IMR-90 (cell line): ENCODE measurements around the gene BRPF1. TPM values are rescaled to one million over a fixed set of nuclear protein-coding genes. Genes with fewer than 3 reads are reported as not detected.

Experiments used
- ATAC-seq: fragments of 200-7000 bp; cut with Tn5 transposase; 2 replicates; pipeline ENCODE4 v1.9.1; 2020; ENCODE audit warnings: low read depth, mild to moderate bottlenecking, moderate library complexity
- BruUV-seq: library from RNA; stranded (reverse); fragments of 400-500 nt; replicated peaks from 2 replicates; lab custom pipeline; 2021; lab: Mats Ljungman, UMichigan
- CTCF ChIA-PET: fragments of 300-600 bp; formaldehyde crosslinking; extraction: SDS; loops from one replicate; lab custom pipeline; 2021; ENCODE audit warnings: antibody characterized with exemption; lab: Yijun Ruan, JAX
- POLR2A ChIA-PET: fragments of 300-600 bp; sonication (Branson Sonifier 250); formaldehyde crosslinking; loops from one replicate; lab custom pipeline; 2022; ENCODE audit warnings: antibody characterized with exemption; ENCODE audit not compliant: unreplicated experiment; lab: Charles Lee
- DNase-seq: peaks from one replicate; pipeline ENCODE4 v3.0.0; 2013
- H2AFZ ChIP-seq: replicated peaks from 2 replicates; pipeline ENCODE3; 2013; ENCODE audit warnings: low read length, mild to moderate bottlenecking; ENCODE audit not compliant: poor library complexity
- H2AK5ac ChIP-seq: 2 replicates; pipeline ENCODE4 v1.6.1; 2013; ENCODE audit warnings: low read depth, low read length, inconsistent platforms
- H2AK9ac ChIP-seq: replicated peaks from 2 replicates; pipeline ENCODE3; 2013; ENCODE audit warnings: mild to moderate bottlenecking, low read depth, low read length, moderate library complexity; ENCODE audit not compliant: poor library complexity
- H2BK120ac ChIP-seq: 2 replicates; pipeline ENCODE4 v1.6.1; 2013; ENCODE audit warnings: low read depth, low read length, inconsistent platforms
- H2BK15ac ChIP-seq: 3 replicates; pipeline ENCODE4 v1.6.1; 2013; ENCODE audit warnings: low read depth, low read length, inconsistent platforms
- H2BK20ac ChIP-seq: 2 replicates; pipeline ENCODE4 v1.6.1; 2013; ENCODE audit warnings: low read depth, mild to moderate bottlenecking, inconsistent platforms, low read length, moderate library complexity
- H2BK5ac ChIP-seq: 2 replicates; pipeline ENCODE4 v1.6.1; 2013; ENCODE audit warnings: mild to moderate bottlenecking, low read depth, low read length, inconsistent platforms; ENCODE audit not compliant: poor library complexity, severe bottlenecking
- H3K14ac ChIP-seq: replicated peaks from 2 replicates; pipeline ENCODE4 v1.6.1; 2013; ENCODE audit warnings: low read depth, low read length, inconsistent platforms
- H3K18ac ChIP-seq: 2 replicates; pipeline ENCODE4 v1.6.1; 2013; ENCODE audit warnings: low read depth, low read length, control low read depth
- H3K23ac ChIP-seq: 2 replicates; pipeline ENCODE4 v1.6.1; 2013; ENCODE audit warnings: low read depth, low read length, inconsistent platforms
- H3K27ac ChIP-seq: 2 replicates; pipeline ENCODE4 v1.5.1; 2013; ENCODE audit warnings: mild to moderate bottlenecking, control low read depth, low read length; ENCODE audit not compliant: insufficient read depth
- H3K27me3 ChIP-seq: 2 replicates; pipeline ENCODE4 v1.6.1; 2013; ENCODE audit warnings: low read length; ENCODE audit not compliant: control insufficient read depth, insufficient read depth
- H3K36me3 ChIP-seq: 2 replicates; pipeline ENCODE4 v1.6.1; 2013; ENCODE audit warnings: low read length, mixed read lengths; ENCODE audit not compliant: control insufficient read depth, insufficient read depth
- H3K4ac ChIP-seq: 2 replicates; pipeline ENCODE4 v1.6.1; 2013; ENCODE audit warnings: low read depth, low read length, inconsistent platforms
- H3K4me1 ChIP-seq: 2 replicates; pipeline ENCODE4 v1.6.1; 2013; ENCODE audit warnings: low read length, mixed read lengths; ENCODE audit not compliant: control insufficient read depth, insufficient read depth
- H3K4me2 ChIP-seq: 2 replicates; pipeline ENCODE4 v1.6.1; 2013; ENCODE audit warnings: low read depth, mild to moderate bottlenecking, control low read depth, low read length, moderate library complexity
- H3K4me3 ChIP-seq: 2 replicates; pipeline ENCODE4 v1.5.1; 2013; ENCODE audit warnings: low read depth, mild to moderate bottlenecking, control low read depth, low read length, moderate library complexity; ENCODE audit not compliant: insufficient read depth
- H3K56ac ChIP-seq: 2 replicates; pipeline ENCODE4 v1.6.1; 2013; ENCODE audit warnings: low read length, inconsistent platforms; ENCODE audit not compliant: insufficient read depth; ENCODE audit errors: extremely low read depth
- H3K79me1 ChIP-seq, 2 experiments: 2 replicates each; pipeline ENCODE4 v1.6.1; 2013; ENCODE audit warnings: low read length in 2 of 2, inconsistent platforms in 1 of 2, low read depth in 1 of 2
- H3K9ac ChIP-seq: 2 replicates; pipeline ENCODE4 v1.6.1; 2013; ENCODE audit warnings: low read depth, low read length, control low read depth
- H3K9me1 ChIP-seq: 2 replicates; pipeline ENCODE4 v1.6.1; 2013; ENCODE audit warnings: low read length, inconsistent platforms; ENCODE audit not compliant: insufficient read depth
- H3K9me3 ChIP-seq: 2 replicates; pipeline ENCODE4 v1.6.1; 2013; ENCODE audit warnings: low read length; ENCODE audit not compliant: control insufficient read depth, insufficient read depth
- H4K20me1 ChIP-seq: 2 replicates; pipeline ENCODE4 v1.6.1; 2013; ENCODE audit warnings: low read length, inconsistent platforms; ENCODE audit not compliant: insufficient read depth
- H4K5ac ChIP-seq: 2 replicates; pipeline ENCODE4 v1.6.1; 2013; ENCODE audit warnings: mild to moderate bottlenecking, low read depth, low read length, control low read depth
- H4K8ac ChIP-seq, 2 experiments: 2 replicates each; pipeline ENCODE4 v1.6.1; 2013; ENCODE audit warnings: low read depth in 2 of 2, low read length in 2 of 2, control low read depth in 1 of 2, inconsistent platforms in 1 of 2
- H4K91ac ChIP-seq: 2 replicates; pipeline ENCODE4 v1.6.1; 2013; ENCODE audit warnings: low read depth, low read length, inconsistent platforms; ENCODE audit not compliant: insufficient read depth
- CEBPB ChIP-seq: IDR thresholded peaks from 2 replicates; pipeline ENCODE4 v1.6.1; 2012; ENCODE audit warnings: low read depth, low read length, improper control_type of control experiment
- CHD1 ChIP-seq: IDR thresholded peaks from 2 replicates; pipeline ENCODE4 v1.6.1; 2012; ENCODE audit warnings: low read depth, low read length, improper control_type of control experiment
- MAZ ChIP-seq: IDR thresholded peaks from 2 replicates; pipeline ENCODE4 v1.6.1; 2012; ENCODE audit warnings: low read depth, mild to moderate bottlenecking, low read length, improper control_type of control experiment, moderate library complexity, borderline replicate concordance
- RAD21 ChIP-seq: IDR thresholded peaks from 2 replicates; pipeline ENCODE4 v1.6.1; 2012; ENCODE audit warnings: low read length, improper control_type of control experiment
- RFX5 ChIP-seq: IDR thresholded peaks from 2 replicates; pipeline ENCODE4 v1.8.0; 2012; ENCODE audit warnings: low read depth, mild to moderate bottlenecking, low read length, moderate library complexity
- SMC3 ChIP-seq: fragments of 150-350 bp; IDR thresholded peaks from 2 replicates; pipeline ENCODE4 v1.6.1; 2016; ENCODE audit warnings: low read depth, mild to moderate bottlenecking, antibody characterized with exemption, low read length, moderate library complexity
- WGBS, 2 experiments: methylation state at CpG; one replicate each; pipeline versions ENCODE4 v1.1.5 to v1.1.7; 2013; ENCODE audit warnings: missing lambda C conversion rate in 2 of 2; ENCODE audit not compliant: insufficient read length in 1 of 2; ENCODE audit errors: extremely low coverage in 2 of 2; 5-methylcytosine and 5-hydroxymethylcytosine counted together
- dilution Hi-C: fragments of 300-500 bp; cut with HindIII; formaldehyde crosslinking; loops from one replicate; pipeline ENCODE4 v1.14.3; 2018; ENCODE audit warnings: low sequenced_read_pairs; ENCODE audit not compliant: unreplicated experiment
- in situ Hi-C: fragments of 300-500 bp; cut with MboI; formaldehyde crosslinking; loops from 3 replicates; pipeline ENCODE4 v1.14.3; 2019; ENCODE audit warnings: low sequenced_read_pairs, inconsistent platforms, mixed read lengths
- intact Hi-C: fragments of 100-400 bp; cut with micrococcal nuclease; formaldehyde crosslinking; loops from 2 replicates; pipeline ENCODE4 v1.10.0; 2022
- polyA plus RNA-seq, 3 experiments: library from polyadenylated mRNA; depleted of rRNA; stranded (reverse); fragments of >200 nt; gene quantifications; 2 replicates each; pipeline ENCODE4 v1.2.3, GENCODE V29; 2012; ENCODE audit warnings: low replicate concordance in 1 of 3
- total RNA-seq: library from RNA; depleted of rRNA; stranded (reverse); fragments of >200 nt; gene quantifications from 2 replicates; pipeline ENCODE4 v1.2.3, GENCODE V29; 2012
- TF ChIP-seq, protein P1 (sequence below): conservative IDR thresholded peaks from 2 replicates; pipeline ENCODE4 v1.5.1; 2012; ENCODE audit warnings: mild to moderate bottlenecking, low read depth, low read length, improper control_type of control experiment

BRPF1 gene
- total and polyA plus RNA-seq, 2 of the 4 experiments (the other 2 are of a cell fraction) = 13.6 to 15.6 TPM

DNA sequence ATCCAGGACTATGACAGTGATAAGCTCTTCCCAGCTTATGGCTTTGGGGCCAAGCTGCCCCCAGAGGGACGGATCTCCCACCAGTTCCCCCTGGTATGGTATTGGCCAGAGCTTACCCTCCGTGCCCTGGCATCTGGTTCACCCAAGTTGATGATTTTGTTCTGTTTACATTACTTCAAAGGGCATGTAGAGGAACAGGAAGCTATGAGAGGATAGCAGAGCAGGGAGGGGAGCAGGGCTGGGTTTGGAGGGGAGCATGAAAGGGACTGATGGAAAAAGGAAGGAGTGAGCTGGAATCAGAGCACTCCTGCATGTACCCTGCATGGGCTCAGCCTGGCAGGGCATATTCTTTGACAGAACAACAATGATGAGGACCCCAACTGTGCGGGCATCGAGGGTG is 13.4 kb upstream of the BRPF1 start:
- Histone ChIP-seq H3K4me3 (no peak overlapping the region), H2AK5ac (no peak overlapping the region), H4K20me1 (no peaks in the 10 kb centered on the region), H4K5ac (no peak overlapping the region), H2BK120ac (no peak overlapping the region), H3K9ac (no peak overlapping the region), H3K14ac (no peak overlapping the region), H4K91ac (no peak overlapping the region), H3K27ac (no peak overlapping the region), H3K4me2 (no peak overlapping the region), H3K9me1 (no peaks in the 10 kb centered on the region), H2AFZ (no peak overlapping the region), H3K4ac (no peak overlapping the region), H3K18ac (no peak overlapping the region), H3K23ac (no peak overlapping the region), H4K8ac (no peak overlapping the region), H2BK15ac (no peak overlapping the region), H2BK20ac (no peak overlapping the region), H3K9me3 (no peaks in the 10 kb centered on the region), H2AK9ac (no peak overlapping the region), H3K4me1 (peaks cover 2% of the 10 kb centered on the region; the same call in 1 of the 2 replicates), H3K56ac (no peak overlapping the region), H3K79me1 (no peaks in the 10 kb centered on the region), H3K27me3 (peaks cover 4% of the 10 kb centered on the region), H2BK5ac (no peak overlapping the region), H3K36me3 (no peaks in the 10 kb centered on the region)
- intact Hi-C loops = loop anchor here (5.0 to 10.0 kb wide), 3 partner anchors 199 to 507 kb away; partner anchors contain the start of genes CRELD1 and IL17RC
- POLR2A ChIA-PET = no interaction called here
- BruUV-seq = no TSS peak
- in situ Hi-C loops = no loop called here
- TF ChIP-seq CEBPB = no peak
- no peak for TF ChIP-seq SMC3
- TF ChIP-seq, protein P1, sequence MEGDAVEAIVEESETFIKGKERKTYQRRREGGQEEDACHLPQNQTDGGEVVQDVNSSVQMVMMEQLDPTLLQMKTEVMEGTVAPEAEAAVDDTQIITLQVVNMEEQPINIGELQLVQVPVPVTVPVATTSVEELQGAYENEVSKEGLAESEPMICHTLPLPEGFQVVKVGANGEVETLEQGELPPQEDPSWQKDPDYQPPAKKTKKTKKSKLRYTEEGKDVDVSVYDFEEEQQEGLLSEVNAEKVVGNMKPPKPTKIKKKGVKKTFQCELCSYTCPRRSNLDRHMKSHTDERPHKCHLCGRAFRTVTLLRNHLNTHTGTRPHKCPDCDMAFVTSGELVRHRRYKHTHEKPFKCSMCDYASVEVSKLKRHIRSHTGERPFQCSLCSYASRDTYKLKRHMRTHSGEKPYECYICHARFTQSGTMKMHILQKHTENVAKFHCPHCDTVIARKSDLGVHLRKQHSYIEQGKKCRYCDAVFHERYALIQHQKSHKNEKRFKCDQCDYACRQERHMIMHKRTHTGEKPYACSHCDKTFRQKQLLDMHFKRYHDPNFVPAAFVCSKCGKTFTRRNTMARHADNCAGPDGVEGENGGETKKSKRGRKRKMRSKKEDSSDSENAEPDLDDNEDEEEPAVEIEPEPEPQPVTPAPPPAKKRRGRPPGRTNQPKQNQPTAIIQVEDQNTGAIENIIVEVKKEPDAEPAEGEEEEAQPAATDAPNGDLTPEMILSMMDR = no peak
- no peak for TF ChIP-seq CHD1
- TF ChIP-seq RFX5 = no peak
- no peak for TF ChIP-seq MAZ
- no peak for TF ChIP-seq RAD21
- CTCF ChIA-PET = no interaction called here
- dilution Hi-C loops = no loop called here
- ATAC-seq (no peak), DNase-seq (no peak)
- WGBS, 2 experiments = no CpG with 5 or more reads among the region's 4 CpGs
